CD14-positive monocyte (primary cell): ENCODE data around the gene BRINP3. TPM values are rescaled to one million over a fixed set of nuclear protein-coding genes. Genes with fewer than 3 reads are reported as not detected.

Source experiments
- DNase-seq, 3 donors: peaks; one replicate each; pipeline ENCODE4 v3.0.0-alpha.2; 2011 to 2022
- H2AFZ ChIP-seq: 2 replicates; pipeline ENCODE4 v1.6.0; 2012; ENCODE audit warnings: mild to moderate bottlenecking, low read depth, low read length, inconsistent platforms; ENCODE audit not compliant: insufficient read depth, poor library complexity, severe bottlenecking
- H3K27ac ChIP-seq, 2 donors: 1 replicate in 1 of 2; 2 replicates in 1 of 2; pipeline ENCODE4 v1.5.1; 2012 to 2013; ENCODE audit warnings: low read length in 2 of 2, control low read depth in 1 of 2, inconsistent platforms in 1 of 2, low read depth in 1 of 2, mild to moderate bottlenecking in 1 of 2
- H3K27me3 ChIP-seq, 2 donors: one replicate each; pipeline versions ENCODE4 v1.6.0 to v1.6.1; 2011 to 2013; ENCODE audit warnings: low read length in 2 of 2; ENCODE audit not compliant: control insufficient read depth in 2 of 2, insufficient read depth in 2 of 2
- H3K36me3 ChIP-seq, 2 donors: replicated peaks in 1 of 2; 1 replicate in 1 of 2; 2 replicates in 1 of 2; pipeline versions ENCODE4 v1.5.1 to v1.6.1; 2012 to 2013; ENCODE audit warnings: low read length in 2 of 2, control low read depth in 1 of 2, inconsistent platforms in 1 of 2, mild to moderate bottlenecking in 1 of 2; ENCODE audit not compliant: insufficient read depth in 2 of 2, control insufficient read depth in 1 of 2
- H3K4me1 ChIP-seq, 2 donors: 1 replicate in 1 of 2; 2 replicates in 1 of 2; pipeline versions ENCODE4 v1.5.1 to v1.6.1; 2012 to 2013; ENCODE audit warnings: low read length in 2 of 2, control low read depth in 1 of 2, inconsistent platforms in 1 of 2, mild to moderate bottlenecking in 1 of 2, moderate library complexity in 1 of 2; ENCODE audit not compliant: insufficient read depth in 2 of 2, control insufficient read depth in 1 of 2
- H3K4me2 ChIP-seq: replicated peaks from 2 replicates; pipeline ENCODE3; 2012; ENCODE audit warnings: low read length, moderate library complexity, mild to moderate bottlenecking; ENCODE audit not compliant: poor library complexity, severe bottlenecking; ENCODE audit errors: extremely low read depth
- H3K4me3 ChIP-seq, 3 experiments: fragments of 200-600 bp in 1 of 3; sonication (generic) in 1 of 3; replicated peaks in 1 of 3; 1 replicate in 2 of 3; 2 replicates in 1 of 3; pipeline ENCODE4 v1.5.1; 2011 to 2013; ENCODE audit warnings: low read length in 3 of 3, mild to moderate bottlenecking in 3 of 3, control low read depth in 2 of 3, low read depth in 2 of 3, inconsistent platforms in 1 of 3, moderate library complexity in 1 of 3
- H3K79me2 ChIP-seq: 2 replicates; pipeline ENCODE4 v1.6.0; 2012; ENCODE audit warnings: mild to moderate bottlenecking, control low read depth, inconsistent platforms, low read length, moderate library complexity; ENCODE audit not compliant: insufficient read depth
- H3K9ac ChIP-seq: 2 replicates; pipeline ENCODE4 v1.6.0; 2017; ENCODE audit warnings: low read length, mild to moderate bottlenecking; ENCODE audit not compliant: insufficient read depth, poor library complexity, severe bottlenecking
- H3K9me3 ChIP-seq, 2 donors: replicated peaks in 1 of 2; 1 replicate in 1 of 2; 2 replicates in 1 of 2; pipeline versions ENCODE4 v1.5.1 to v1.6.1; 2012 to 2013; ENCODE audit warnings: low read length in 2 of 2, control low read depth in 1 of 2; ENCODE audit not compliant: control insufficient read depth in 1 of 2, insufficient read depth in 1 of 2
- H4K20me1 ChIP-seq: 2 replicates; pipeline ENCODE4 v1.6.0; 2012; ENCODE audit warnings: mild to moderate bottlenecking, low read length, control low read depth, moderate library complexity; ENCODE audit not compliant: insufficient read depth
- H3K27ac Mint-ChIP-seq, 7 donors: one replicate each; pipeline ENCODE4 v1.8.0; 2020; ENCODE audit warnings: mild to moderate bottlenecking in 7 of 7, mixed read lengths in 7 of 7, moderate library complexity in 6 of 7, inconsistent platforms in 2 of 7
- H3K27me3 Mint-ChIP-seq, 3 donors: one replicate each; pipeline ENCODE4 v1.8.0; 2021 to 2022; ENCODE audit warnings: low read depth in 3 of 3, mild to moderate bottlenecking in 3 of 3, mixed read lengths in 3 of 3, moderate library complexity in 3 of 3, inconsistent platforms in 1 of 3
- H3K36me3 Mint-ChIP-seq, 2 donors: one replicate each; pipeline ENCODE4 v1.8.0; 2020; ENCODE audit warnings: mixed read lengths in 2 of 2, inconsistent platforms in 1 of 2, mild to moderate bottlenecking in 1 of 2
- H3K4me1 Mint-ChIP-seq: one replicate; pipeline ENCODE4 v1.8.0; 2020; ENCODE audit warnings: mild to moderate bottlenecking, mixed read lengths
- H3K4me3 Mint-ChIP-seq, 2 donors: one replicate each; pipeline ENCODE4 v1.8.0; 2020; ENCODE audit warnings: mild to moderate bottlenecking in 2 of 2, mixed read lengths in 2 of 2, moderate library complexity in 1 of 2
- H3K9me3 Mint-ChIP-seq, 7 donors: one replicate each; pipeline ENCODE4 v1.8.0; 2020 to 2022; ENCODE audit warnings: mixed read lengths in 7 of 7, mild to moderate bottlenecking in 6 of 7, moderate library complexity in 6 of 7, inconsistent platforms in 2 of 7
- CTCF ChIP-seq: fragments of 200-600 bp; IDR thresholded peaks from one replicate; pipeline ENCODE4 v1.8.0; 2022; ENCODE audit warnings: antibody characterized with exemption, mild to moderate bottlenecking
- WGBS: methylation state at CpG from one replicate; pipeline ENCODE4 v1.1.5; 2013; ENCODE audit warnings: missing lambda C conversion rate; ENCODE audit not compliant: insufficient coverage; 5-methylcytosine and 5-hydroxymethylcytosine counted together
- intact Hi-C, 2 donors: fragments of 100-400 bp; cut with micrococcal nuclease; formaldehyde crosslinking; loops; one replicate each; pipeline versions ENCODE4 v1.15.0 to v1.15.1; 2023
- polyA plus RNA-seq, 3 donors: library from polyadenylated mRNA; depleted of rRNA in 1 of 3; unstranded in 2 of 3; stranded (reverse) in 1 of 3; fragments of 300-500 nt in 2 of 3; fragments of >200 nt in 1 of 3; fragmentation: Illumina TruSeq in 2 of 3; gene quantifications; 1 replicate in 2 of 3; 2 replicates in 1 of 3; pipeline ENCODE4 v1.2.3, GENCODE V29; 2012 to 2021

BRINP3 gene
- polyA plus RNA-seq, 3 donors, result not detected

DNA sequence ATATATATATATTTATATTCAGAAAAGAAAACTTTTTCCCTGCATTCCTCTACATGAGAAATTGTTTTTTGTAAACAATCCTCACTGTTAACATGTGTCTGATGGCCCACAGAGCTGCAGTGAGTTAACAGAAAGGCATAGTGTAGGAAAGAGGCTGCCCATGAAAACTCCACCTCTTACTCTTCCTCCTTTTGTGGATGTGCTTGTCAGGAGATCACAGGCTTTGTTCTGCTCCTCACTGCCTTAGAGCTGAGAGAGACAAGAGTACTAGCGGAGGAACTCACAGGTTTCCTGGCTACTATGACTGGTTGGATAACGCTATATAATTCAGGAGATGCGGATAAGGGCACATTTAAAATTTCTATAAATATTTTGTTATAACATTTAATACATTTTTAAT, 200.6 kb downstream of the BRINP3 start:
- Histone ChIP-seq H2AFZ (no peak overlapping the region), H3K4me2 (no peak overlapping the region), H3K4me1 (no peaks in the 10 kb centered on the region), H3K27me3 (no peaks in the 10 kb centered on the region), H3K9ac (no peak overlapping the region), H3K79me2 (no peaks in the 10 kb centered on the region), H3K4me3 (no peak overlapping the region), H3K9me3 (no peaks in the 10 kb centered on the region), H4K20me1 (no peaks in the 10 kb centered on the region), H3K36me3 (no peaks in the 10 kb centered on the region), H3K27ac (no peak overlapping the region)
- TF ChIP-seq CTCF, result no peak
- no peaks in the 10 kb centered on the region for H3K36me3 Mint-ChIP-seq
- peaks cover 0 to 1% (median 0%) of the 10 kb centered on the region in 7 donors for H3K9me3 Mint-ChIP-seq
- H3K27ac Mint-ChIP-seq, result no peak overlapping the region
- intact Hi-C loops, result no loop called here
- no peak overlapping the region for H3K4me3 Mint-ChIP-seq
- no CpG with 5 or more reads among the region's 3 CpGs for WGBS
- peaks cover 0 to 4% (median 0%) of the 10 kb centered on the region in 3 donors for H3K27me3 Mint-ChIP-seq
- no peak for DNase-seq
- no peaks in the 10 kb centered on the region for H3K4me1 Mint-ChIP-seq

DNA sequence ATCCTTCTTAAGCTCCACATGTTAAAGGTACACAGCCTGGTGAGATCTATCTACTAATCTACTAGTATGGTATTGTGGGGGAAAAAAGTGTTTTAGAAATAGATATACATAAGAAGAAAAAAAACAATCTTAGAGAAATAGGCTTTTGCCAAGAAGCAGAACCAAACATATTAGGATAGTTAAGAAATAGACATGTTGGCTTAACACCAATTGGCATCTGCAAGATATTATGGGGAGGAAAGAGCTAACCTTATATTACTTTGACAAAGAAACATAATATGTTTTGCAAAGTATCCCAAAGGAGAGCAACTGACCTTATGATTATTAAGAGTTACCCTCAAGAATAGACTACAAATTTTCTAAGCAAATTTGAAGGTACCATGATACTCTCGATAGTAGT, 202.9 kb downstream of the BRINP3 start:
- no peaks in the 10 kb centered on the region for H3K4me1 Mint-ChIP-seq
- H3K36me3 Mint-ChIP-seq, result no peaks in the 10 kb centered on the region
- Histone ChIP-seq H3K9ac (no peak overlapping the region), H4K20me1 (no peaks in the 10 kb centered on the region), H3K79me2 (no peaks in the 10 kb centered on the region), H3K4me3 (no peak overlapping the region), H3K27ac (no peak overlapping the region), H2AFZ (no peak overlapping the region), H3K9me3 (no peaks in the 10 kb centered on the region), H3K4me1 (no peaks in the 10 kb centered on the region), H3K36me3 (no peaks in the 10 kb centered on the region), H3K27me3 (no peaks in the 10 kb centered on the region), H3K4me2 (no peak overlapping the region)
- H3K27me3 Mint-ChIP-seq, result peaks cover 0 to 2% (median 0%) of the 10 kb centered on the region in 3 donors
- no peak overlapping the region for H3K4me3 Mint-ChIP-seq
- no peak overlapping the region for H3K27ac Mint-ChIP-seq
- no peak for TF ChIP-seq CTCF
- peaks cover 0 to 1% (median 0%) of the 10 kb centered on the region in 7 donors for H3K9me3 Mint-ChIP-seq
- intact Hi-C loops, result no loop called here
- no peak for DNase-seq
- no CpG with 5 or more reads among the region's 1 CpG for WGBS
